ENCODE results near the gene SLC6A6.
A peak's percentile ranks its signal among the peaks of the same experiment; 100 is the strongest.

Gene SLC6A6

GRCh38 chr3:14450922-14451606 lies 48.7 kb downstream of the SLC6A6 start:
- no peak overlapping the region for H3K4me3 ChIP-seq (ENCODE audit: control insufficient read depth, low read depth, low read length)
- TF ChIP-seq, protein P1, sequence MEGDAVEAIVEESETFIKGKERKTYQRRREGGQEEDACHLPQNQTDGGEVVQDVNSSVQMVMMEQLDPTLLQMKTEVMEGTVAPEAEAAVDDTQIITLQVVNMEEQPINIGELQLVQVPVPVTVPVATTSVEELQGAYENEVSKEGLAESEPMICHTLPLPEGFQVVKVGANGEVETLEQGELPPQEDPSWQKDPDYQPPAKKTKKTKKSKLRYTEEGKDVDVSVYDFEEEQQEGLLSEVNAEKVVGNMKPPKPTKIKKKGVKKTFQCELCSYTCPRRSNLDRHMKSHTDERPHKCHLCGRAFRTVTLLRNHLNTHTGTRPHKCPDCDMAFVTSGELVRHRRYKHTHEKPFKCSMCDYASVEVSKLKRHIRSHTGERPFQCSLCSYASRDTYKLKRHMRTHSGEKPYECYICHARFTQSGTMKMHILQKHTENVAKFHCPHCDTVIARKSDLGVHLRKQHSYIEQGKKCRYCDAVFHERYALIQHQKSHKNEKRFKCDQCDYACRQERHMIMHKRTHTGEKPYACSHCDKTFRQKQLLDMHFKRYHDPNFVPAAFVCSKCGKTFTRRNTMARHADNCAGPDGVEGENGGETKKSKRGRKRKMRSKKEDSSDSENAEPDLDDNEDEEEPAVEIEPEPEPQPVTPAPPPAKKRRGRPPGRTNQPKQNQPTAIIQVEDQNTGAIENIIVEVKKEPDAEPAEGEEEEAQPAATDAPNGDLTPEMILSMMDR (conservative IDR thresholded peaks at IDR 0.05; ENCODE audit: control insufficient read depth, insufficient read depth, low read depth, low read length), result no peak
- no peak for DNase-seq (ENCODE audit: low read depth)

DNA sequence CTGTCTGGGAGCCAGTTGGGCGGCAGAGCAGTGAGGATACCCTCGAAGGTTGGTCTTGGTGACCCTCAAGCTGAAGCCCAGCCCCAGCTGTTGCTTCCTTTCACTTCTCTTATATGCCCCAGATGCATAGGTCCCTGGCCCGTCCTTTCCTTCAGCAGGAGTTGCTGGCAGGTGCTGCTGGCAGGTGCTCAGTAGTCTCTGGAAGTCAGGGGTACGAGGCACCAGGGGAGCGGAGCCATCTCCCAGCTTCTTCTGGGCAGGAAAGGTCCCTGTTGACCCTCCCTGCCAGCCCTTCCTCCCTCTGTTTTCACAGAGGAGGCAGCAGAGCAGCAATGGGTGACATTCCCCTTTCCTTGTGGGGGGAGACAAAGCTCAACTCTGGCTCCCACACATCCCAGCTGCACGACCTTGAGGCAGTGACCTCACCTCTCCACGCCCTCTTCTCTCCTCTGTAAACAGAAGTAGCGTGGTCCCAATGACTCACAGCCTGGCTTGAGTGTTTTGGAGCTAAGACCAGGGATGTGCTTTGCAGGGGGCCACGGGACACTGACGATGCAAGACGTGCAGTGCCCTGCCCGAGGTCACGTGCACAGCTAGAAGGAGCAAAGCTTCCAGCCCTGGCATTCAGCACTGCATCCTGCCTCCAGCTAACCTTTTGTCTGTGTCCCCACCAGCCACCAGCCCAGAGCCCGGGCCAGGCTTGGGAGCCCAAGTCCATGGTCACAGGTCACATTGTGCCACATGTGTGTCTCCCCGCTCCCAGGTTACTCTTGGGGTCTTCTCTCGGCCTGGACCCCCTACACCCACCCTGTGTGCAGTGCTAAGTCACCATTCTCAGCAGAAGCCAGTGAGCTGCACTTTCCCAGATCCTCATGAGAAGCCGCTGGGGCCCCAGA lies 49.7 kb downstream of the SLC6A6 start:
- peak overlapping the region; percentile 9 for H3K4me3 ChIP-seq (ENCODE audit: control insufficient read depth, low read depth, low read length)
- TF ChIP-seq, protein P1 (conservative IDR thresholded peaks at IDR 0.05; ENCODE audit: control insufficient read depth, insufficient read depth, low read depth, low read length), result no peak
- DNase-seq (ENCODE audit: low read depth), result peak; percentile 99

DNA sequence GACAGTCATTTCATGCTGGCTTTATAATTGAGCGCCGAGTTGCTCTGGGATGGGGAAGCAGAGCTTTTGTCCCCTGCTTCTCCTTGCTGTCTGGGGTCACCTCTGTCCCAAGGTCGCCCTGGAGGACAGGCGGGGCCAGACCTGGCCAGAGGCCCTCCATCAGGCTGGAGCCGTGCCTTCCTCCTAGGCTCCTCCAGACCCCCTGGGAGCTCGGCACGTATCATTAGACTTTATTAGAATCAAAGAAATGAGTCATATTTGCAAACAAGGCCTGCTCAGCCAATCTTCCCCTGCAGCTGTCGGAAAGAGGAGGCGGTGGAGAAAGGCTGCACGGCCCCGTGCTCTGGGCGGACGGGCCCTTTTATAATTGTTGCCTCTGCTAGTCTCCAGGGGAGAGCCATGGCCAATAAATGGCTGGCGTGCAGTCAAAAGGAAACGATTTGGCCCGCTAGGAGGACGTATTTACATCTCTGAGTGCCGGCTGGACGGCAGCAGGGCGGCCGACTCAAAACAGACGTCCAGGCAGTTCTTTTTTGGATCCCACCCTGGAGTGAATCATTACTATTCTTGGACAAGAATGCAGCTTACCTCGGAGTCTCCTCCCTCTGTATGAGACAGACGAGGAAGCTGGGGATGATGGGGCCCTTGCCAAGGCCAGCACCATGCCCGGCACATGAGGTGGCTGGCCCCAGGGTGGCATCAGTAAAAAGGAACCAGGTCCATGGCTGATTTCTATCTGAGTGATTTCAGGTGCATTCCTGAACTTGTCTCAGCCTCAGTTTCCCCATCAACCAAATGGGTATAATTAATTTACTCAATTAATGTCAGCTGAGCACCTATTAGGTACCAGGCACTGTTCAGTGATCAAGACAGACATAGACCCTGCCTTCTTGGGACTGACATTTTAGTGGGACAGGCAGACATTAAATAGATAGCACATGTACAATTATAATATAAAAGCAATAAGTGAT lies 50.6 kb downstream of the SLC6A6 start:
- DNase-seq (ENCODE audit: low read depth), result peak; percentile 98
- peak overlapping the region; percentile 9 for H3K4me3 ChIP-seq (ENCODE audit: control insufficient read depth, low read depth, low read length)

DNA sequence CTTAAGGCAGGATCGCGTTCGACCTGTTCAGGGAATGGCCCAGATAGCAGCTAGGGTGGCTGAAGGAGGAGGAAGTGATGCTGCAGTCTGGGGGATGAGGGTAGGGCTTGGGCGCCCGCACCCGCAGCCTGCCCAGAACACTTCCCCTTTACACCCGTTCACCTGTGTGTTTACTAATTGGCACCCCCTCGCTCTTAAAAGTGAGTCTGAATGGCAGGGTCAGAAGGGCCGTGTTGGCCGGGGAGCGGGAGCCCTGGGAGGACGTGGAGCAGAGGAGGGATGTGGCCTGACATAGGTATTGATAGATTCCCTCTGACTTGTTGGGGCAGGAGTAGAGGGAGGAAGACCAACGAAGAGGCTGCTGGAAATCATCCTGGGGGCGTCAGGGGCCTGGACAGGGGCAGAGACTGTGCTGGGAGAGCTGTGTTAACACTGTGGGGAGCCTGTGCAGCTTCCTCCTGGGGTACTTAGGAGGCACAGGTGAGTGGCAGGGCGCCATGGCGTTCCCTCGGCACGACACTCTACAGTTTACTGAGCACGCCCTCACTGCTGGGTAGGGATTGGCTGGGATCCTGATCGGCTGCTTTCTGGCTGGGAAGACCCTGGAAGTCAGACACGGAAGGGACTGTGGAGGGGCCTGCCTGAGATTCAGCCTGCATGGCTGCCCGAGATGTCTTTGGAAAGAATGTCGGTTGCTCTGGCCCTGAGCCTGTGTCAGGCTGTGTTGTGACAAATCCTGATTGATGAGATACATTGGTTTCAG lies 51.7 kb downstream of the SLC6A6 start:
- H3K4me3 ChIP-seq (ENCODE audit: control insufficient read depth, low read depth, low read length), result no peak overlapping the region
- TF ChIP-seq, protein P1 (conservative IDR thresholded peaks at IDR 0.05; ENCODE audit: control insufficient read depth, insufficient read depth, low read depth, low read length), result no peak
- DNase-seq (ENCODE audit: low read depth), result no peak

More for the DNA sequence above, 50.6 kb downstream of the SLC6A6 start:
- TF ChIP-seq, protein P1 (conservative IDR thresholded peaks at IDR 0.05; ENCODE audit: control insufficient read depth, insufficient read depth, low read depth, low read length), result no peak

DNA sequence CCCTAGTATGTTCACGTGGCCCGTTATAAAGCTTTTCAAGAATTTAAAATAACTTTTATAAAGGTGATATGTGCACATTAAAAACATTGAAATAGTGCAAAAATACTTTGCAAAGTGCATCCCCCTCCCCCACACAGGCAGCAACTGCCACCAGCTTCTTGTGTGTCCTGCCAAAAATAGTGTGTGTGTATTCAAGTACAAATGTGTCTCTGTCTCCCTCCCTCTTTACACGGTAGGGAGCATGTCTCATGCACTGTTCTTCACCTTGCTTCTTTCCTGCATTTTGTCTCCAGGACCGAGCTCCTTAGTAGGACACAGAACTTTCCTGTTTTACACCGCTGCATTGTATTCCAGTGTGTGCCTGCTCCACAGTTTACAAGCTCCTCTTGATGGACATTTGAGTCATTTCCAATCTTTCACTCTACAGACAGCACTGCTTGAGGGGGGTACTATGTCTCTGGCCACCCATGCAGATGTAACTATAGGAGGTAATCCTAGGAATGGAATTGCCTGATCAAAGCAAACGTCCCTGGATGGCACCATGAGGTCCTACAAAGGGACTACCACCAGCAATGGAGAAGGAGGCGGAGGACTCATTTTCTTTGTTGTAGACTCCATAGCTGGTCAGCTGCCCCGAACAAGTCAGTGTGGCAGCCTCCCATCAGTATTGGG lies 52.4 kb downstream of the SLC6A6 start:
- TF ChIP-seq, protein P1 (conservative IDR thresholded peaks at IDR 0.05; ENCODE audit: control insufficient read depth, insufficient read depth, low read depth, low read length), result no peak
- H3K4me3 ChIP-seq (ENCODE audit: control insufficient read depth, low read depth, low read length), result no peak overlapping the region
- no peak for DNase-seq (ENCODE audit: low read depth)

Measured in fibroblast of mammary gland (primary cell).